ENCODE measurements around the gene ACVRL1.

ACVRL1 gene

GRCh38 chr12:51864833-51865670 lies 42.3 kb upstream of the ACVRL1 start:
- Histone ChIP-seq H3K4me1 (ENCODE audit: control insufficient read depth in 1 of 2, insufficient read depth in 1 of 2, low read depth in 1 of 2, low read length in 1 of 2) (peaks cover 0 to 9% of the 10 kb centered on the region in 2 experiments), H3K36me3 (no peaks in the 10 kb centered on the region), H3K4me3 (ENCODE audit: low read depth in 1 of 2, low read length in 1 of 2) (no peak overlapping the region), H3K27ac (no peak overlapping the region), H3K9me3 (no peaks in the 10 kb centered on the region), H3K27me3 (peaks cover 96% of the 10 kb centered on the region)
- TF ChIP-seq, protein P1, sequence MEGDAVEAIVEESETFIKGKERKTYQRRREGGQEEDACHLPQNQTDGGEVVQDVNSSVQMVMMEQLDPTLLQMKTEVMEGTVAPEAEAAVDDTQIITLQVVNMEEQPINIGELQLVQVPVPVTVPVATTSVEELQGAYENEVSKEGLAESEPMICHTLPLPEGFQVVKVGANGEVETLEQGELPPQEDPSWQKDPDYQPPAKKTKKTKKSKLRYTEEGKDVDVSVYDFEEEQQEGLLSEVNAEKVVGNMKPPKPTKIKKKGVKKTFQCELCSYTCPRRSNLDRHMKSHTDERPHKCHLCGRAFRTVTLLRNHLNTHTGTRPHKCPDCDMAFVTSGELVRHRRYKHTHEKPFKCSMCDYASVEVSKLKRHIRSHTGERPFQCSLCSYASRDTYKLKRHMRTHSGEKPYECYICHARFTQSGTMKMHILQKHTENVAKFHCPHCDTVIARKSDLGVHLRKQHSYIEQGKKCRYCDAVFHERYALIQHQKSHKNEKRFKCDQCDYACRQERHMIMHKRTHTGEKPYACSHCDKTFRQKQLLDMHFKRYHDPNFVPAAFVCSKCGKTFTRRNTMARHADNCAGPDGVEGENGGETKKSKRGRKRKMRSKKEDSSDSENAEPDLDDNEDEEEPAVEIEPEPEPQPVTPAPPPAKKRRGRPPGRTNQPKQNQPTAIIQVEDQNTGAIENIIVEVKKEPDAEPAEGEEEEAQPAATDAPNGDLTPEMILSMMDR (IDR thresholded peaks at IDR 0.05), result no peak

DNA sequence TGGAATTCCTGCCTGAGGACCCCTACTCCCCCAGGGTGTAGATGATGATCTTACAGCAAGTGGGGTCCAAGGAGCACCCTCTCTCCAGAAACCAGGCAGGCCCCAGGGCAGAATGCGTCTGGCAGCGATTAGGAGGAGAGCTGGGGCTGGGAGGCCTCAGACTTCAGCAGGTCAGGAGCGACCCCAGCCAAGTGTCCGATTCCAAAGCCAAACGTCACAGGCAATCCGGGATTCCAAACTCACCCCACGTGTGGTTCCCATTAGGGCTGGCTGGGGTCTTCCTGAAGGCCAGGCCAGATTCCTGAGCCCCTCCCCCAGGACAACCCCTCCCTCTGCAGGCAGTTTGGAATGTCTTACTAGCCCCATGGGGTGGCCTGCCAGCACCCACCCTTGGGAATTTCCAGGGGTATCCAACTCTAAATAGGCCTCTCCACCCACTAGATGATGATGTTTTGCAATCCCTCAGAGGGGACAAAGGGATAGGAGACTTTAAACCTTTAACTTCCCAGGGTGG lies 41.5 kb upstream of the ACVRL1 start:
- Histone ChIP-seq H3K4me1 (ENCODE audit: control insufficient read depth in 1 of 2, insufficient read depth in 1 of 2, low read depth in 1 of 2, low read length in 1 of 2) (peaks cover 0 to 9% of the 10 kb centered on the region in 2 experiments), H3K4me3 (ENCODE audit: low read depth in 1 of 2, low read length in 1 of 2) (no peak overlapping the region), H3K27ac (no peak overlapping the region), H3K27me3 (peaks cover 100% of the 10 kb centered on the region), H3K36me3 (no peaks in the 10 kb centered on the region), H3K9me3 (no peaks in the 10 kb centered on the region)
- TF ChIP-seq, protein P1 (IDR thresholded peaks at IDR 0.05), result no peak

DNA sequence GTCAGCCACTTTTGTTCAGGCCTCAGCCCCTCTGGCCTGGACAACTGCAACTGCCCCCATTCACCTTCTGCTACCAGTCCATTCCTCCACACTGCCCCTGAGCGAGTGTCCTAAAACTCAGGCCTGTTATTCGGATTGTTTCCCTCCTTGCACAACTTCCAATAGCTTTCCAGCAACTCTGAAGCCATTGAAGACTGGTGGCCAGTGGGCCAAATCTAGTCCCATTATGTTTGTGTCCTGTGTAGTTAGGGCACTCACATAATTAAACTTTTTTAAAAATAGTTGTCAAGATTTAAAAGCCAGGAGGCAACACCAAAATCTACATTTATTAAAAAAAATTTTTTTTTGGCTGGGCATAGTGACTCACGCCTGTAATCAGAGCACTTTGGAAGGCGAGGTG lies 41.0 kb upstream of the ACVRL1 start:
- Histone ChIP-seq H3K4me3 (ENCODE audit: low read depth in 1 of 2, low read length in 1 of 2) (no peak overlapping the region), H3K27me3 (peaks cover 100% of the 10 kb centered on the region), H3K27ac (no peak overlapping the region), H3K9me3 (no peaks in the 10 kb centered on the region), H3K4me1 (ENCODE audit: control insufficient read depth in 1 of 2, insufficient read depth in 1 of 2, low read depth in 1 of 2, low read length in 1 of 2) (peaks cover 0 to 9% of the 10 kb centered on the region in 2 experiments), H3K36me3 (no peaks in the 10 kb centered on the region)
- TF ChIP-seq, protein P1 (IDR thresholded peaks at IDR 0.05), result no peak

GRCh38 chr12:51866762-51867161 lies 40.5 kb upstream of the ACVRL1 start:
- TF ChIP-seq, protein P1 (IDR thresholded peaks at IDR 0.05), result no peak
- H3K4me1 ChIP-seq (ENCODE audit: control insufficient read depth in 1 of 2, insufficient read depth in 1 of 2, low read depth in 1 of 2, low read length in 1 of 2), result peaks cover 0 to 9% of the 10 kb centered on the region in 2 experiments
- H3K27me3 ChIP-seq, result peaks cover 100% of the 10 kb centered on the region
- H3K4me3 ChIP-seq (ENCODE audit: low read depth in 1 of 2, low read length in 1 of 2), result no peak overlapping the region
- no peaks in the 10 kb centered on the region for H3K36me3 ChIP-seq
- H3K9me3 ChIP-seq, result no peaks in the 10 kb centered on the region
- no peak overlapping the region for H3K27ac ChIP-seq

GRCh38 chr12:51867371-51867770 lies 39.9 kb upstream of the ACVRL1 start:
- Histone ChIP-seq H3K4me1 (ENCODE audit: control insufficient read depth in 1 of 2, insufficient read depth in 1 of 2, low read depth in 1 of 2, low read length in 1 of 2) (peaks cover 0 to 9% of the 10 kb centered on the region in 2 experiments), H3K9me3 (no peaks in the 10 kb centered on the region), H3K4me3 (ENCODE audit: low read depth in 1 of 2, low read length in 1 of 2) (no peak overlapping the region), H3K36me3 (no peaks in the 10 kb centered on the region), H3K27me3 (peaks cover 100% of the 10 kb centered on the region), H3K27ac (no peak overlapping the region)
- TF ChIP-seq, protein P1 (IDR thresholded peaks at IDR 0.05), result no peak
